HK-2 (cell line): ENCODE data around the gene AGXT.

Experiments used
- DNase-seq: peaks from one replicate; pipeline ENCODE4 v3.0.0-alpha.2; 2018; ENCODE audit not compliant: unreplicated experiment

AGXT gene

GRCh38 chr2:240868286-240869108, at the start of gene AGXT:
AGXT (plus strand) TSS chr2:240868824; CDS start chr2:240868866, 42 bp downstream.
- no peak for DNase-seq

GRCh38 chr2:240819126-240819857, 49.3 kb upstream of the AGXT start:
- no peak for DNase-seq

GRCh38 chr2:240819858-240820606, 48.6 kb upstream of the AGXT start, which contains the start of gene KIF1A:
KIF1A (minus strand) TSS chr2:240820219; CDS start chr2:240797752, 22,467 bp downstream.
- DNase-seq, result no peak

- no peak for DNase-seq
These were observed 47.8 kb upstream of the AGXT start for GRCh38 chr2:240820607-240821428.

- DNase-seq, result no peak
These were observed 47.2 kb upstream of the AGXT start for GRCh38 chr2:240821429-240821778.

GRCh38 chr2:240822280-240822847, 46.3 kb upstream of the AGXT start:
- DNase-seq, result no peak

- no peak for DNase-seq
These were observed 44.9 kb upstream of the AGXT start for GRCh38 chr2:240823449-240824336.

GRCh38 chr2:240825476-240825875, 43.1 kb upstream of the AGXT start:
- DNase-seq, result no peak

GRCh38 chr2:240831594-240832204, 36.9 kb upstream of the AGXT start:
- no peak for DNase-seq

GRCh38 chr2:240832205-240832727, 36.4 kb upstream of the AGXT start:
- no peak for DNase-seq

- no peak for DNase-seq
These were observed 35.6 kb upstream of the AGXT start for GRCh38 chr2:240832921-240833494.

GRCh38 chr2:240833724-240834285, 34.8 kb upstream of the AGXT start:
- no peak for DNase-seq

- DNase-seq, result no peak
These were observed 34.1 kb upstream of the AGXT start for GRCh38 chr2:240834377-240834975.

GRCh38 chr2:240835528-240835927, 33.1 kb upstream of the AGXT start:
- DNase-seq, result no peak

GRCh38 chr2:240836781-240837467, 31.7 kb upstream of the AGXT start:
- DNase-seq, result no peak

- DNase-seq, result no peak
These were observed 31.0 kb upstream of the AGXT start for GRCh38 chr2:240837621-240838020.
